Measurements from ENCODE around the gene CELF2.

DNA sequence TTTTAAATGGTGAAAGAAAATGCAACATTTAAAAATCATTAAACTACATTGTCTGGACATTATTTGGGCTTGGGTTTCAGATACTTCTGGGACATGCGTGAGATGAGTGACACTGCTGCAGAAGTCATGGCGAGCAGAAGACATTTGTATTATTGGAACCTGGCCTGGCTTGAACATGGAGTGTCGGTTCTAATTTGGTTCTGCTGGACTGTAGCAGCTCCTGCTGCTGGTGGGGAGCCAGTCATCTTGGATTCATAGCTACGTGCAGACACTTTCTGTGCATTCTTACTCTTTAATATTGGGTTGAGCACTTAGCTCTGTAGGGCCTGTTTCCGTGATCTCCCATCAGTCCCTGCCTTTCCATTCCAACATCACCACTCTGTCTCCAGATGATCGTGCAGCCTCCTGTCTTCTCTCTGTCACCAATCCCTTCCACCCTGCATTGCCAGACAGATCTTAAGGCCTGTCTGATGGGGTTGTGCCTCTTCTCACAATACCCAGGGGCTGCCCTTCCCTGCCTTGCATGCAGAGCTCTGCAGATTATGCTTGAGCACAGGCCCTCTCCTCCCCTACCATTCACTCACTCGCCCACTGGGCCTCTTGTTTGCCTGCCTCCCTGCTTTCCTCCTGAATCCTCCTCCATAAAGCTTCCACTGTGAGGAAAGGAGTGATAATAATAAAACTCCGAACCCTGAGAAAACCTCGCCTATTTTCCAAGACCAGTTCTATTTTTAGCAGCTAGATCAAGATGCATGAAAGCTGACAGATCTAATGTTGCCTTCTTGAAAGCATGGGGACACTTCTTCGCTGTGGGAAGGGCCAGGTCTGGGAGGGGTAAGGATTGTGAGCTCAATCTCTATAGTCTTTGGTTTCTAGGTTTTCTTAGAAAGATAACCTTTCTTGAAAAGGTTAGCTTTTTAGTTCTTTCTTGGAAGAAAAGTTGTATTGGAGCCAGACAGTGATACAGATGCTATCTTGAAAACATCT, 32.9 kb downstream of the CELF2 start:
- TF ChIP-seq, protein P1, sequence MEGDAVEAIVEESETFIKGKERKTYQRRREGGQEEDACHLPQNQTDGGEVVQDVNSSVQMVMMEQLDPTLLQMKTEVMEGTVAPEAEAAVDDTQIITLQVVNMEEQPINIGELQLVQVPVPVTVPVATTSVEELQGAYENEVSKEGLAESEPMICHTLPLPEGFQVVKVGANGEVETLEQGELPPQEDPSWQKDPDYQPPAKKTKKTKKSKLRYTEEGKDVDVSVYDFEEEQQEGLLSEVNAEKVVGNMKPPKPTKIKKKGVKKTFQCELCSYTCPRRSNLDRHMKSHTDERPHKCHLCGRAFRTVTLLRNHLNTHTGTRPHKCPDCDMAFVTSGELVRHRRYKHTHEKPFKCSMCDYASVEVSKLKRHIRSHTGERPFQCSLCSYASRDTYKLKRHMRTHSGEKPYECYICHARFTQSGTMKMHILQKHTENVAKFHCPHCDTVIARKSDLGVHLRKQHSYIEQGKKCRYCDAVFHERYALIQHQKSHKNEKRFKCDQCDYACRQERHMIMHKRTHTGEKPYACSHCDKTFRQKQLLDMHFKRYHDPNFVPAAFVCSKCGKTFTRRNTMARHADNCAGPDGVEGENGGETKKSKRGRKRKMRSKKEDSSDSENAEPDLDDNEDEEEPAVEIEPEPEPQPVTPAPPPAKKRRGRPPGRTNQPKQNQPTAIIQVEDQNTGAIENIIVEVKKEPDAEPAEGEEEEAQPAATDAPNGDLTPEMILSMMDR (IDR thresholded peaks at IDR 0.05): no peak
- no peak for TF ChIP-seq POLR2A (IDR thresholded peaks at IDR 0.05)

Data from thyroid gland (tissue), 4 donors.